COR-L47 (cell line): ENCODE data around the gene COLEC12.
A peak's percentile ranks its signal among the peaks of the same experiment; 100 is the strongest.

ENCODE experiments used
- DNase-seq: peaks from one replicate; lab custom pipeline; 2025; lab: John Stamatoyannopoulos, UW

The COLEC12 gene

DNA sequence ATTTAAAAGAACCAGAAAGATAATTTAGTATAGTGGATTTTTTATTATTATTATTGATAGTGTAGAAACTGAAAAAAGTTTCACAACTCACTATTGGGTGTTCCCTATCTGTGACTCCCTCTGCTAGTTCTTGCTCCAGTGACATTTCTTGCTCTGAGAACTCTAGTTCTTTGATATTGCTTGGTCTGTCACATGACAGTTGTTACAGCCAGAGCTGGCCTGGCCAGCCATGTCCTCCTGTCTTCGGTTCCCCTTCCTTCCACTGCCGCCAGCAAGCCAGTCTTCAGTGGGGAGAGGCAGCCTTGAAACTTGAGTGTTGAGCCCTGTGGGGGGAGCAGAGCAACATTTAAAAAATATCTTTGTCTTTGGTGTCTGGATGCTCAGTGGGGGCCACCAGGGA lies 225.0 kb downstream of the COLEC12 start:
- no peak for DNase-seq

GRCh38 chr18:274313-274712 lies 226.2 kb downstream of the COLEC12 start:
- DNase-seq, result no peak

GRCh38 chr18:273525-273924 lies 227.0 kb downstream of the COLEC12 start:
- no peak for DNase-seq

DNA sequence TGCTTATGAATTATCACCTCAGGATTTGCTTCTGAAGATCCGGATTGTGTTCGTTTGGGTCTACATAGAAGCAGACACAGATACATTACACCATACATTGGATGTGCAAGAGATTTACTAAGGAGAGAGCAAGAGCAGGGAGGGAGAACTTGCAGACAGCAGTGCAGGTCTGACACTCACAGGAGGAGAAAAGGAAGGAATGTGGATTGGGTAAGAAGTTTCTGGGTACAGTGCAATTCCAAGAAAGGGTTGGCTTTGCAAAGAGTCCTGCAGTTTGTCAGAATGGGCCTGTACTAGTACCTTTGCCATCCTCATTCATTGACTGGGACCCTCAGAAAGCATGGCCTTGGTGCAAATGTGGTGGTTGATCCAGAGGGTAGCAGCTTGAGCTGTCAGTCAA lies 227.9 kb downstream of the COLEC12 start:
- no peak for DNase-seq

DNA sequence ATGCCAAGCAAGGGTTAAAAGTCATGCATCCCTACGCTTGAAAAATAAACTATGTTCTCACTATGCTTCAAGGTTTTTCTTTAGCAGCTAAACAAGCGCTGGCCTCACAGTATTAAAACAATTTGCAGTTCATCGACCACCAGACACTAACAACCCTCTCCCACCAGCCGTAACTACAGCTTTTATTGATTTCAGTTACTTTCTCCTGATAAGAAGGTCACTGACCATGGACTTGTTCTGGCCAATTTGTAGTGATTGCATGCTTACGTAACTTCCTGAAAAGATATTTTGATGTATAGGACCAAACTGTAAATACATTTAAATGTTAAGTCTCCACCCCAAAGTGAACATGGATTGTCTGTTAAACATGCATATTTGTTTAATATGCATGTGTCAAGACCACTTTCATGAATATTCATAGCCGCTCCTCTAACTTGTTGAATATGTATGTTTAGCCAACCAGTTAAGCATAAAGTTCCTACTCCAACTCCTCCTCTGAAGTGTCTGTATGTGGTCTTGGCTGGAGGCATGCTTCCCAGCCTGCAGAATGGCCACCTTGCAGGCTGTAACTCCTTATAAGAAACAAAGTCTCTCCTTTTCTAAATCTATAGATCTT lies 230.9 kb downstream of the COLEC12 start:
- DNase-seq, result no peak

DNA sequence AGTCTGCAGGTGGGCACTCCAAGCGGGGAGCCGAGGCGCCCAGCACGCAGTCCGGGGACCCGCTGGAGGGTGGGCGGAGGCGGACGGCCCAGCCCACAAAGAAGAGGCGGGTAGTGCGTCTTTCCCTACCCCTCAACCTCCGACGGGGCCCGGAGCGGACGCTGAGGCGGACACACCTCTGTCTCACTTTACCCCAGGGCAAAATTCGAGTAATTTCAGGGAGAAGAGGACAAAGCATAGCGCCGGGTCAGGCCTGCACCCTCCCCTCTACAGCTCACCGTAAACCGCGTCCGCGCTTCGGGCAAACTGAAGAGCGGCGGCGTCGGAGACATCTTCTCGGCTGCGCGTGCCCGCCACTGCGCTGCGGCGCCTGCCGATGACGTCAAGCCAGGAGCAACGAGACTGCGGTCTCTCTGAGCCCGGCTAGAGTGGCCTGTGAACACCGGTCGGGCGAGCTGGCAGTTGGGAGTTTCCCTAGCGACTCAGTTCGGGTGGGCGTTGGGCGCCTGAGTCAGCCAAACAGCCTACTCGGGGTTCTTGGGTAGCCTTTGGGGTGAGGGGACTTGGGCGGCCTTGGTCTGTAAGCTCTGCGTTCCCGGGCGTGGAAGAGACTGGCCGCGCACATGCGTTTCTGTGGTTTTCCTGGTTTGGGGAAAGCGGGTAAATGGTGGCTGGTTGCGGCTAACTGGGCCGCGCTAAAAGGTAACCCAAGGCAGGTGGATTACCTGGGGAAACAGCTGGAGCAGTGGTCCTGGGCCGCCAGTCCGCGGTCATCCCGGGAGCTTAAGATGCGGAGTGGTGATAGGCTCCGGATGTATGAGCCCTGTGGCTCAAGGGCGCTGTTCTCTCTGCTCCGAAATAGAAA lies 232.6 kb downstream of the COLEC12 start, which contains the start of gene THOC1:
TSS of gene THOC1 (minus strand) at position 360 of the 865 bp plus-strand sequence. CDS start at position 332, 28 bp downstream.
- peak; percentile 88 for DNase-seq

DNA sequence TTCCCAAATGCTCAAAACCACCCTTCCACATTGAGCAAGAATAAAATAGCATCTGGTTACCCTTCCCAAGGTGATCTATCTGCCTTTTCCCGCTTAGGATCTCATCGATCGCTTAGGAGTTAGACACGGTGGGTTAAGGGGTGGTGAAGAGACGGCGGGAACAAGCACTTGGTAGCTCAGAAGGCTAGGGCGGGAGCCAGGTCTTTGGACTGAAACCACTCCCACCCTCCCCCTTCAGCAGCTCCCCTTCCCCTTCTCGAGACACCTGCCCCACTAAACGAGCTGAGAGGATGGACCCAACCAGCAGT lies 233.2 kb downstream of the COLEC12 start:
- peak; percentile 73 for DNase-seq
